Activated gamma-delta T cell (primary cell): ENCODE measurements around the gene PELO.

Experiments used
- DNase-seq: peaks from one replicate; lab custom pipeline; 2025; lab: John Stamatoyannopoulos, UW

The PELO gene

DNA sequence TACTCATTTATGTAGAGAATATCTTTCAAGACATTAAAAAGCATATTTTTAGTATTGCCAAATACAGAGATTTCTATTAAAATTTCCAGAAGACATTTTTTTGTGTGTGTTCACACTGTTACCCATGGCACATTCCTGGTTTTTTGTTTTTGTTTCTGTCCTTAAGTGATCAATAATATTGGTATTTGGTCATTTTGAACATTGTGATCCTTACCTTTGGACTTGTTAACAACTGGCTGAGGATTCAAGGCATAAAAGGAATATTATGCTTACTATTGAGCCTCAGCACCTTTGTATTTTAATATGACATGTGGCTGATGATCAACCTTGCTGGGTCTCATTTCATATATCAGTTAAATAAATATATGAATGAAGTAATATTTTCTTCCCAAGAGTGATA, 41.9 kb downstream of the PELO start:
- no peak for DNase-seq

DNA sequence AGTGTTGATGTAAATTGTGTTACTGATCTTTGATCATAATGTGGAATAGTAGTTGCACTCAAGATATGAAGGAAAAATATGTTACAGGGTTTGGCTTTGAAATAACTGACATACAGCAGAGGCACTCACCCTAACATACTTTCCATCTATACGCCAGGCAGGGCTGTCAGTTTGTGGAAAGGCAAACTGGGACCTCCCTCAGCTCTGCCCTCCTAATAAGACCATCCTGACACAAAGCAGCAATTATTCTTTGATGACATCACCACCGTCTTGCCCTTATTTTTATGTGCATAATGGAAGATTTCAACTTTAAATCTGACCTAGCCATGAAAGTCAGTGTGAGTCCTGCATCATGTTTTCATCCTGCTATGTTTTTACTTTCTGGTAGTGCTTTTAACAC, 42.9 kb downstream of the PELO start:
- DNase-seq = no peak

DNA sequence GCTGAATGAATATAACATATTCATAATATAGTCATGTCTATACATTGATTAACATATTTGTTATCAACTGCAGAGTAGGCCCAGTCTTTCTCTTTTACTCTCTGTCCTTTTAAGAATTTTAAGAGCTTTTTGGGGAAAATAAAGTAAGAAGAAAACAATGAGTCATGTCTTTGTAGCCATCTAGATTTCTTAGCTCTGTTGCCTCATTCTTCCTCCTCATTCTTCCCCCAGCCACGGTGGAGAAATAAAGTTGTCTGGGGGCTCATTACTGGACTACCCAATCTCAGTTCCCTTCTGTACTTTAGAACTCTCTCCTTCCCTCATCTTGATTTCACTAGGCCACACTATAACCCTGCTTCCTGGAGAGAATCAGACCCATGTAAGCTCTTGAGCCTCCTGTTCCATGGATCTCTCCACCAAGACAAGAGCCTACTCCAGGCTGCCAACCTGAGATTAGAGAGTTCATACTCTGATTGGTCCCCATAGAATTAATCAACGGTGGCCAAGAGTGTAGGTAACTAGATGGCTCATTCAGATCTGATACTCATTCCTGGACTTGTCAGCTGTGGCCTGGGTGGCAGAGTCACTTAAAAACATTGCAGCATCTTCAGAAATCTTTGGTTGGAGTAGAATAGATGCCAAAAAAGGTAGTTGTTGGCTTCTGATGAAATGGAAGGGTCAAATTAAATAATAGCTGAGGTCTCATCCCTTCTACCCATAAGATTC, 44.2 kb downstream of the PELO start:
- DNase-seq = no peak

DNA sequence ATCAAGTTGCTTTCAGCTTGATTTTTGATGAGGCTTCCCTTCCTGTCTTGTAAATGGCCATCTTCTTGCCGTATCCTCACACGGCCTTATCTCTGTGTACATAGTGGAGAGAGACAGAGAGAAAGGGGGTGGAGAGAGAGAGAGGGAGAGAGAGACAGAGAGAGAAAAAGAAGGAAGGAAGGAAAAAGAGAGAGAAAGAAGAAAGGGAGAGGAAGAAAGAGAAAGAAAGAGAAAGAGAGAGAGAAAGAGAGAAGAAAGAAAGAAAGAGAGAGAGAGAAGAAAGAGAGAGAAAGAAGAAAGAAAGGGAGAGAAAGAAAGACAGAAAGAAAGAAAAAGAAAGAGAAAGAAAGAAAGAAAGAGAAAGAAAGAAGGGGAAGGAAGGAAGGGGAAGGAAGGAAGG, 46.6 kb downstream of the PELO start:
- no peak for DNase-seq

DNA sequence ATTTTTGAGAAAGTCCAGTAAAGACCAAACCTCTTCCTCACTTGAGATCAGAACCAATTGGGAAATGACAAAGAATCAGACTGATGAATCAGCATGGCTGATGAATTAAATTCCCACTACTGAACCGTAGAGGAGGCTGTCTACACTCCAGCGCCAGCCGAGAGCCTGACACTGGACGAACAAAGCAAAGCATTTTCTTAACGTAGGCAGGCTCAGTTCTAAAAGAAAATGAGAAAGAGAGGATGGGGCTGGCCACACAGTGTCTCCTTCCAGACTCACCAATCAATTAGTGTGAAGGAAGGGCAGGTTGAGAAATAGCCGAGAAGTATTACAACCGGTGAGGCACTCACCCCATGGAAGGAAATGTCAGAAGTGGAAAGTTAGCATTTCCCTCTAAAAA, 49.4 kb downstream of the PELO start:
- DNase-seq = no peak
